ENCODE results near the gene SPOCK3. TPM values are rescaled to one million over a fixed set of nuclear protein-coding genes. Genes with fewer than 3 reads are reported as not detected.

The SPOCK3 gene
- total and polyA plus RNA-seq, 10 of the 15 experiments (the other 5 are each of a cell fraction or from before 2014, with no cell fraction given), result 0.06 to 0.39 (median 0.09) TPM; not detected in 5

- TF ChIP-seq ZNF687 (IDR thresholded peaks at IDR 0.05), result no peak
- TF ChIP-seq NR2C1 (IDR thresholded peaks at IDR 0.05), result no peak
- TF ChIP-seq ZNF217 (IDR thresholded peaks at IDR 0.05), result no peak
- no peak for TF ChIP-seq ZBTB33 (IDR thresholded peaks at IDR 0.05)
- no peak for TF ChIP-seq RFX5 (IDR thresholded peaks at IDR 0.05; ENCODE audit: low read depth, low read length)
- no peak for TF ChIP-seq ETV6 (conservative IDR thresholded peaks at IDR 0.05 in 1 of 2, IDR thresholded peaks at IDR 0.05 in 1 of 2; ENCODE audit: borderline replicate concordance in 1 of 2, low read depth in 1 of 2)
- no peak for TF ChIP-seq BCLAF1 (IDR thresholded peaks at IDR 0.05)
Measured at GRCh38 chr4:166902941-166903340, 331.4 kb downstream of the SPOCK3 start (continued).

Measured in GM12878 (cell line).